PFSK-1 (cell line): ENCODE results near the gene ADAMTS13.

Experiments
- FOXP2 ChIP-seq: optimal IDR thresholded peaks from 2 replicates; pipeline ENCODE3; 2011; ENCODE audit warnings: borderline replicate concordance, control low read depth, inconsistent platforms; ENCODE audit not compliant: insufficient read depth; ENCODE audit errors: extremely low read length, extremely low read depth
- POLR2AphosphoS5 ChIP-seq: IDR thresholded peaks from 2 replicates; pipeline ENCODE4 v1.6.1; 2012; ENCODE audit warnings: low read depth, mild to moderate bottlenecking, control low read depth, low read length, moderate library complexity
- REST ChIP-seq, 2 experiments: IDR thresholded peaks; 2 replicates each; pipeline versions ENCODE4 v1.6.1 to v1.8.0; 2011 to 2012; ENCODE audit warnings: low read depth in 2 of 2, low read length in 2 of 2, control low read depth in 1 of 2, inconsistent platforms in 1 of 2, mild to moderate bottlenecking in 1 of 2, moderate library complexity in 1 of 2; ENCODE audit not compliant: insufficient read depth in 1 of 2
- SIN3A ChIP-seq: IDR thresholded peaks from 2 replicates; pipeline ENCODE4 v1.6.1; 2012; ENCODE audit warnings: mild to moderate bottlenecking, low read length, moderate library complexity, borderline replicate concordance; ENCODE audit not compliant: insufficient read depth
- TAF1 ChIP-seq: IDR thresholded peaks from 2 replicates; pipeline ENCODE4 v1.6.1; 2012; ENCODE audit warnings: low read length, control low read depth, borderline replicate concordance; ENCODE audit not compliant: insufficient read depth

The ADAMTS13 gene

GRCh38 chr9:133386338-133386737, 35.8 kb upstream of the ADAMTS13 start:
- TF ChIP-seq REST (IDR thresholded peaks at IDR 0.05; ENCODE audit: insufficient read depth in 1 of 2, low read depth in 2 of 2, low read length in 2 of 2): no peak
- no peak for TF ChIP-seq SIN3A
- TF ChIP-seq TAF1: no peak
- no peak for TF ChIP-seq POLR2AphosphoS5
- no peak for TF ChIP-seq FOXP2

- TF ChIP-seq POLR2AphosphoS5 (no peak), REST (IDR thresholded peaks at IDR 0.05; ENCODE audit: insufficient read depth in 1 of 2, low read depth in 2 of 2, low read length in 2 of 2) (no peak), FOXP2 (no peak), SIN3A (no peak), TAF1 (no peak)
Measured at GRCh38 chr9:133387680-133388079, 34.5 kb upstream of the ADAMTS13 start.

- TF ChIP-seq POLR2AphosphoS5: no peak
- TF ChIP-seq TAF1: no peak
- TF ChIP-seq REST (IDR thresholded peaks at IDR 0.05; ENCODE audit: insufficient read depth in 1 of 2, low read depth in 2 of 2, low read length in 2 of 2): no peak
- no peak for TF ChIP-seq SIN3A
Measured at GRCh38 chr9:133389025-133389557, 33.1 kb upstream of the ADAMTS13 start.

- TF ChIP-seq FOXP2 (no peak), SIN3A (no peak), REST (IDR thresholded peaks at IDR 0.05; ENCODE audit: insufficient read depth in 1 of 2, low read depth in 2 of 2, low read length in 2 of 2) (no peak), POLR2AphosphoS5 (no peak), TAF1 (no peak)
Measured at GRCh38 chr9:133389562-133389961, 32.6 kb upstream of the ADAMTS13 start.

GRCh38 chr9:133390713-133391112, 31.5 kb upstream of the ADAMTS13 start:
- TF ChIP-seq FOXP2 (no peak), SIN3A (no peak), REST (IDR thresholded peaks at IDR 0.05; ENCODE audit: insufficient read depth in 1 of 2, low read depth in 2 of 2, low read length in 2 of 2) (no peak), POLR2AphosphoS5 (no peak), TAF1 (no peak)
